Vagina (tissue), 2 donors: ENCODE measurements around the gene GPER1.

Experiments used
- CTCF ChIP-seq, 3 experiments: fragments of 450-650 bp in 2 of 3; fragments of 200-600 bp in 1 of 3; sonication (generic) in 1 of 3; IDR thresholded peaks; one replicate each; pipeline ENCODE4 v1.5.1; 2017 to 2019; ENCODE audit warnings: antibody characterized with exemption in 3 of 3, mild to moderate bottlenecking in 2 of 3, moderate library complexity in 2 of 3
- POLR2A ChIP-seq, 2 donors: fragments of 450-650 bp; IDR thresholded peaks; one replicate each; pipeline ENCODE4 v1.6.1; 2017; ENCODE audit warnings: antibody characterized with exemption in 2 of 2, mild to moderate bottlenecking in 2 of 2, moderate library complexity in 2 of 2

- TF ChIP-seq CTCF (IDR thresholded peaks at IDR 0.05) (no peak), POLR2A (IDR thresholded peaks at IDR 0.05) (no peak)
Observed at GRCh38 chr7:1074593-1075431, 13.1 kb upstream of the GPER1 start.
